Measurements from ENCODE around the gene ZDHHC11.
"Not testable (repeated sequence)": the region's sequence is repeated elsewhere in the genome, so short reads cannot be mapped to it uniquely, and the experiment has no call there.

ZDHHC11 gene

DNA sequence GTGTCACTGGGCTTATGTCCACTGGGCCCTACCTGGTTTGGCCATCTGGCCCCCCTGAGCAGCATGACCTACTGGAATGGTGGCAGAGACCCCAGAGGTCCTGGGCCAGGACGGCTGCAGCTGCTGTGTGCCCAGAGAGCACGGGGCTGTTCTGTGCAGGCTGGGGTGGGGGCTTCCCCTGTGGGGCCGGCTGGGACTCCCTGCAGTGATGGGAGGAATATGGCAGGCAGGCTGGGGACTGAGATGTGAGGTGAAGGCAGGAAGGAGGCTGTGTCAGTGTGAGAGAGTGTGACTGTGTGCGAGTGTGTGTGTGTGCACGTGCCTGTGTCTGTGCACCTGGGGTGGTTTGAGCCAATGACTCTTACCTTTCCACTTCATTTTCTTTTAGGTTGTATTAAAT is 37.2 kb downstream of the ZDHHC11 start:
- not testable (repeated sequence) for H3K9me3 ChIP-seq (ENCODE audit: insufficient read depth, low read depth, low read length); H3K14ac ChIP-seq (ENCODE audit: low read length); H3K36me3 ChIP-seq (ENCODE audit: control insufficient read depth in 1 of 2, insufficient read depth in 2 of 2, low read length in 2 of 2); H3K4me1 ChIP-seq (ENCODE audit: control insufficient read depth in 1 of 2, insufficient read depth in 2 of 2, low read length in 2 of 2); H3K27me3 ChIP-seq (ENCODE audit: insufficient read depth, low read length); H2BK5ac ChIP-seq (ENCODE audit: low read depth, low read length, poor library complexity); H4K8ac ChIP-seq (ENCODE audit: low read depth, low read length); H2BK120ac ChIP-seq (ENCODE audit: insufficient read depth, low read length, poor library complexity); H2AK5ac ChIP-seq (ENCODE audit: low read length); H3K79me1 ChIP-seq (ENCODE audit: low read length); H2BK12ac ChIP-seq (ENCODE audit: low read length); H3K4ac ChIP-seq (ENCODE audit: low read depth, low read length); H3K4me3 ChIP-seq (ENCODE audit: low read depth, low read length); H3K23ac ChIP-seq (ENCODE audit: low read length); H4K91ac ChIP-seq (ENCODE audit: low read depth, low read length); H2AFZ ChIP-seq (ENCODE audit: insufficient read depth, low read length, poor library complexity); H3K27ac ChIP-seq (ENCODE audit: low read depth, low read length); H3K4me2 ChIP-seq (ENCODE audit: low read length); H4K12ac ChIP-seq (ENCODE audit: low read depth, low read length); H3K79me2 ChIP-seq (ENCODE audit: control insufficient read depth, insufficient read depth, low read length, poor library complexity); DNase-seq; H3K9ac ChIP-seq (ENCODE audit: low read length); H3K18ac ChIP-seq (ENCODE audit: low read length)
- no CpG with 5 or more reads among the region's 5 CpGs for WGBS (ENCODE audit: extremely low coverage, insufficient coverage, insufficient read length)

DNA sequence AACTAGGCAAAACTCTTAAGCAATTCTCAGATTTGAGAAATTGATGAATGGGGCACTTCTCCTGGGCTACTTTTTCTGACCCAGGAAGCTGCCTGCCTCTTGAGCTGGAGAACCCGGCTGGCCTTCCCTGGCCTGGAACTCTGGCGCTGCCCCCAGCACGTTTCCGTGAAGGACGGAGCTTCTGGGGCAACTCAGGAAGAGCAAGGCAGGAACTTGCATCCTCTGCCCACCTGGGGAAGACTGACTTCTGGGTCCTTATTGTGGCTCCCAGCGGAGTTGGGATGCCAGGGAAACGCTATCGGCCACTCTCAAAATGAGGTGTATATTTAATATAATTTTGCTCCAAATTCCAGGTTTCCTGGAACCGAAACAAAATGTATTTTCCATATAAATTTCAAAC is 39.4 kb downstream of the ZDHHC11 start:
- not testable (repeated sequence) for H3K79me1 ChIP-seq (ENCODE audit: low read length); H3K18ac ChIP-seq (ENCODE audit: low read length); H3K4me3 ChIP-seq (ENCODE audit: low read depth, low read length); H3K14ac ChIP-seq (ENCODE audit: low read length); H4K8ac ChIP-seq (ENCODE audit: low read depth, low read length); H4K12ac ChIP-seq (ENCODE audit: low read depth, low read length); H2BK12ac ChIP-seq (ENCODE audit: low read length); H2AK5ac ChIP-seq (ENCODE audit: low read length); H3K9me3 ChIP-seq (ENCODE audit: insufficient read depth, low read depth, low read length); H3K9ac ChIP-seq (ENCODE audit: low read length); H3K36me3 ChIP-seq (ENCODE audit: control insufficient read depth in 1 of 2, insufficient read depth in 2 of 2, low read length in 2 of 2); H3K27me3 ChIP-seq (ENCODE audit: insufficient read depth, low read length); H3K27ac ChIP-seq (ENCODE audit: low read depth, low read length); H3K4ac ChIP-seq (ENCODE audit: low read depth, low read length); H4K91ac ChIP-seq (ENCODE audit: low read depth, low read length); H2BK5ac ChIP-seq (ENCODE audit: low read depth, low read length, poor library complexity); H3K4me1 ChIP-seq (ENCODE audit: control insufficient read depth in 1 of 2, insufficient read depth in 2 of 2, low read length in 2 of 2); H2BK120ac ChIP-seq (ENCODE audit: insufficient read depth, low read length, poor library complexity); H3K4me2 ChIP-seq (ENCODE audit: low read length); H2AFZ ChIP-seq (ENCODE audit: insufficient read depth, low read length, poor library complexity); H3K23ac ChIP-seq (ENCODE audit: low read length); DNase-seq; H3K79me2 ChIP-seq (ENCODE audit: control insufficient read depth, insufficient read depth, low read length, poor library complexity)
- WGBS (ENCODE audit: extremely low coverage, insufficient coverage, insufficient read length): no CpG with 5 or more reads among the region's 9 CpGs

DNA sequence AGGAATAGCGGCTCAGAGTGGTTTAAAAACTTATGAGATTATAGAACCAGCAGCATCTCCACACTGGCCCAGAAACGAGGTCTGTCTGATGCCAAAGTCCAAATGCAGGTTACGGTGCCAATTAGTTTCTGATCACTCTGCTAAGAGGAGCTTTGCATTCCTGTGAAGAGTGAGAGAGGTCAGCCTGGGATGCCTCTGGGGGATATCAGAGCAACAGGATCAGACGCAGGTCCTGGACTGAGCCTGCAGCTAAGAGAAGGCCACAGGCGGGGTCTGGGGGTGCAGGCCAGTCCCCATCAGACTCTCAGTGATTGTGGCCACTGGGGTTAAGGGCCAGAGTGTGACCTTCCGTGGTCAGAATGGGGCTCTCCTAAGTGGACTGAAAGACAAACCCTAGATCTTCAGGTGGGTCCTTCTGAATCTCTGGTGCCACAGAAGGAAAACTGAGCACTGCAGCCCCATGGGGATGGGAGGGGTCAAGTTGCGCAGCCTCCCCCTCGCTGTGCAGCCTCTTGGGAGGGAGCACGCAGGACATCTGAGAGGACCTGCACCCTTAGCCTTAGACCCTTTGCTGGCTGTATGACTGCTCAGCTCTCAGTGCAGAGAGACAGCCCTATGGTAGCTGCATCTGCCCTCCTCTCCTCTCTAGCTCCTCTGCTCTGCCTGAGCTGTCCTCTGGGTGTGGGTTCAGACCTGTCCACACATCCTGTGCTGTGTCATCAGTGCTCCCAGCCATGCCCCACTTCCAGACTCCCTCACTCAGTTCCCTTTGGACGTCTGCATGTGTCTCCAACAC is 42.9 kb downstream of the ZDHHC11 start:
- not testable (repeated sequence) for H3K18ac ChIP-seq (ENCODE audit: low read length); H3K14ac ChIP-seq (ENCODE audit: low read length); H4K8ac ChIP-seq (ENCODE audit: low read depth, low read length); H3K36me3 ChIP-seq (ENCODE audit: control insufficient read depth in 1 of 2, insufficient read depth in 2 of 2, low read length in 2 of 2); H3K4me1 ChIP-seq (ENCODE audit: control insufficient read depth in 1 of 2, insufficient read depth in 2 of 2, low read length in 2 of 2); H3K4me3 ChIP-seq (ENCODE audit: low read depth, low read length); H4K91ac ChIP-seq (ENCODE audit: low read depth, low read length); H4K12ac ChIP-seq (ENCODE audit: low read depth, low read length); H2BK12ac ChIP-seq (ENCODE audit: low read length); H3K27ac ChIP-seq (ENCODE audit: low read depth, low read length); H3K9ac ChIP-seq (ENCODE audit: low read length); DNase-seq; H3K9me3 ChIP-seq (ENCODE audit: insufficient read depth, low read depth, low read length); H2BK5ac ChIP-seq (ENCODE audit: low read depth, low read length, poor library complexity); H3K79me1 ChIP-seq (ENCODE audit: low read length); H3K4me2 ChIP-seq (ENCODE audit: low read length); H2BK120ac ChIP-seq (ENCODE audit: insufficient read depth, low read length, poor library complexity); H3K23ac ChIP-seq (ENCODE audit: low read length); H3K27me3 ChIP-seq (ENCODE audit: insufficient read depth, low read length); H2AK5ac ChIP-seq (ENCODE audit: low read length); H2AFZ ChIP-seq (ENCODE audit: insufficient read depth, low read length, poor library complexity); H3K4ac ChIP-seq (ENCODE audit: low read depth, low read length); H3K79me2 ChIP-seq (ENCODE audit: control insufficient read depth, insufficient read depth, low read length, poor library complexity)
- WGBS (ENCODE audit: extremely low coverage, insufficient coverage, insufficient read length): no CpG with 5 or more reads among the region's 10 CpGs

DNA sequence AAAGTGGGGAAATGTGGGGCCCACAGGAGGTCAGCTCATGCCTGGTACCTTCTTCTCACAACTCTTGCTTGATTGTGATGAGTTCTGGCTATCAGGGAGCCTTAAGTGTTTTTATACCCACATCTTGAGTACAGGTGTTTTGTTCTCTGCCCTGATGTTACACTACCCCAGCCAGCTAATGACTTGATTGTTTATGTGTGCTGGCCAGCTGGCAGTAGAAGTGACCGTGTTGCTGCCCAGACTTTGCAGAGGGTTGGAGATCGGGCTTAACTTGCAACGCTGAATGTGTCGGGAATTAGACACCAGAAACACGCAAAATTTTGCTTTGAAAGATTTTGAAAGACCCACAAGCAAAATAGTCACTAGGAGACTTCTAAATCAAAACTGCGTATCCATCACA is 49.3 kb downstream of the ZDHHC11 start:
- H3K27ac ChIP-seq (ENCODE audit: low read depth, low read length): no peak overlapping the region
- no peaks in the 10 kb centered on the region for H3K9me3 ChIP-seq (ENCODE audit: insufficient read depth, low read depth, low read length)
- H2BK120ac ChIP-seq (ENCODE audit: insufficient read depth, low read length, poor library complexity): no peak overlapping the region
- H3K79me1 ChIP-seq (ENCODE audit: low read length): no peaks in the 10 kb centered on the region
- WGBS (ENCODE audit: extremely low coverage, insufficient coverage, insufficient read length): no CpG with 5 or more reads among the region's 6 CpGs
- no peak overlapping the region for H4K8ac ChIP-seq (ENCODE audit: low read depth, low read length)
- no peaks in the 10 kb centered on the region for H3K4me1 ChIP-seq (ENCODE audit: control insufficient read depth in 1 of 2, insufficient read depth in 2 of 2, low read length in 2 of 2)
- no peaks in the 10 kb centered on the region for H3K79me2 ChIP-seq (ENCODE audit: control insufficient read depth, insufficient read depth, low read length, poor library complexity)
- H2BK5ac ChIP-seq (ENCODE audit: low read depth, low read length, poor library complexity): no peak overlapping the region
- no peak overlapping the region for H2BK12ac ChIP-seq (ENCODE audit: low read length)
- no peak for DNase-seq
- no peaks in the 10 kb centered on the region for H3K36me3 ChIP-seq (ENCODE audit: control insufficient read depth in 1 of 2, insufficient read depth in 2 of 2, low read length in 2 of 2)
- H3K23ac ChIP-seq (ENCODE audit: low read length): no peak overlapping the region
- no peak overlapping the region for H3K9ac ChIP-seq (ENCODE audit: low read length)
- no peak overlapping the region for H3K4me2 ChIP-seq (ENCODE audit: low read length)
- H3K4me3 ChIP-seq (ENCODE audit: low read depth, low read length): no peak overlapping the region
- H3K27me3 ChIP-seq (ENCODE audit: insufficient read depth, low read length): no peaks in the 10 kb centered on the region
- no peak overlapping the region for H4K91ac ChIP-seq (ENCODE audit: low read depth, low read length)
- H3K14ac ChIP-seq (ENCODE audit: low read length): no peak overlapping the region
- no peak overlapping the region for H4K12ac ChIP-seq (ENCODE audit: low read depth, low read length)
- no peak overlapping the region for H3K4ac ChIP-seq (ENCODE audit: low read depth, low read length)
- no peak overlapping the region for H2AFZ ChIP-seq (ENCODE audit: insufficient read depth, low read length, poor library complexity)
- H3K18ac ChIP-seq (ENCODE audit: low read length): no peak overlapping the region
- H2AK5ac ChIP-seq (ENCODE audit: low read length): no peak overlapping the region
